Colonic mucosa (tissue), 4 donors: ENCODE measurements around the gene CCDC178. TPM values are rescaled to one million over a fixed set of nuclear protein-coding genes. Genes with fewer than 3 reads are reported as not detected.
"Not testable (repeated sequence)": the region's sequence is repeated elsewhere in the genome, so short reads cannot be mapped to it uniquely, and the experiment has no call there.

Experiments
- DNase-seq: peaks from one replicate; pipeline ENCODE4 v3.0.0-alpha.2; 2020
- H3K27ac ChIP-seq: fragments of 200-600 bp; one replicate; pipeline ENCODE4 v1.8.0; 2021
- H3K27me3 ChIP-seq: fragments of 200-600 bp; one replicate; pipeline ENCODE4 v1.8.0; 2021
- H3K36me3 ChIP-seq: fragments of 200-600 bp; one replicate; pipeline ENCODE4 v1.8.0; 2021
- H3K4me1 ChIP-seq: fragments of 200-600 bp; one replicate; pipeline ENCODE4 v1.8.0; 2021; ENCODE audit warnings: mild to moderate bottlenecking
- H3K4me3 ChIP-seq: fragments of 200-600 bp; one replicate; pipeline ENCODE4 v1.8.0; 2021
- H3K9ac ChIP-seq, 2 donors: one replicate each; pipeline ENCODE4 v1.7.0; 2013; ENCODE audit warnings: control low read depth in 2 of 2, low read depth in 2 of 2, low read length in 2 of 2
- H3K9me3 ChIP-seq: fragments of 200-600 bp; one replicate; pipeline ENCODE4 v1.8.0; 2021
- intact Hi-C: fragments of 100-400 bp; cut with DNase I; formaldehyde crosslinking; loops from one replicate; pipeline ENCODE4 v1.14.1; 2022
- total RNA-seq, 2 donors: library from RNA; stranded (reverse); fragmentation: NEBNext Ultra II Directional in 1 of 2; extraction: Animal tissue kit (Norgen Biotek cat#: 25700) in 1 of 2; gene quantifications; one replicate each; pipeline ENCODE4 v1.2.1, GENCODE V29; 2021
- TF ChIP-seq, protein P1 (sequence below): fragments of 200-600 bp; IDR thresholded peaks from one replicate; pipeline ENCODE4 v1.8.0; 2022; ENCODE audit warnings: antibody characterized with exemption, mild to moderate bottlenecking
- donor health status: healthy.
- donor health status: DM: no; HTN: no; CAD: no.
- donor health status: DM: no; HTN: no; CAD: no.

Gene CCDC178
- total RNA-seq, 2 donors from 2014 or later: not detected

DNA sequence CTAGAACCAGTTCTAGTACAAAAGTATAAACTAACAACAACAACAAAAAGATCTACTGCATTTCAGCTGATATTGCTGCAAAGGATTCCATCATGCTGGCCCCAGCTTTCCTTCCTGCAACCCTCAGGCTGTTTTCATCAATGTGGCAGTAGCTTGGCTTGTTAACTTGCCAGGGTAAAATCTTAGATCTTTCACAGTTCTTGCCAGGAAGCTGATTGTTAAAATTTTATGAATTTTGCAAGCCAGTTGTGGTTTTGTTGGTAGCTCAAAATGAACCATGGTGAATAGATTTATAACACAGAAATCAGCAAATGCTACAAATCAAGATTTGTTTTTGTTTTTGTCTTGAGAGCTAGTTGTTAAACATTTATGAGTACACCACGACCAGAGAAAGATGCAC lies 19.3 kb downstream of the CCDC178 start:
- DNase-seq: no peak
- H3K4me1 ChIP-seq: no peaks in the 10 kb centered on the region
- TF ChIP-seq, protein P1, sequence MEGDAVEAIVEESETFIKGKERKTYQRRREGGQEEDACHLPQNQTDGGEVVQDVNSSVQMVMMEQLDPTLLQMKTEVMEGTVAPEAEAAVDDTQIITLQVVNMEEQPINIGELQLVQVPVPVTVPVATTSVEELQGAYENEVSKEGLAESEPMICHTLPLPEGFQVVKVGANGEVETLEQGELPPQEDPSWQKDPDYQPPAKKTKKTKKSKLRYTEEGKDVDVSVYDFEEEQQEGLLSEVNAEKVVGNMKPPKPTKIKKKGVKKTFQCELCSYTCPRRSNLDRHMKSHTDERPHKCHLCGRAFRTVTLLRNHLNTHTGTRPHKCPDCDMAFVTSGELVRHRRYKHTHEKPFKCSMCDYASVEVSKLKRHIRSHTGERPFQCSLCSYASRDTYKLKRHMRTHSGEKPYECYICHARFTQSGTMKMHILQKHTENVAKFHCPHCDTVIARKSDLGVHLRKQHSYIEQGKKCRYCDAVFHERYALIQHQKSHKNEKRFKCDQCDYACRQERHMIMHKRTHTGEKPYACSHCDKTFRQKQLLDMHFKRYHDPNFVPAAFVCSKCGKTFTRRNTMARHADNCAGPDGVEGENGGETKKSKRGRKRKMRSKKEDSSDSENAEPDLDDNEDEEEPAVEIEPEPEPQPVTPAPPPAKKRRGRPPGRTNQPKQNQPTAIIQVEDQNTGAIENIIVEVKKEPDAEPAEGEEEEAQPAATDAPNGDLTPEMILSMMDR: no peak
- H3K27ac ChIP-seq: no peak overlapping the region
- no peaks in the 10 kb centered on the region for H3K9me3 ChIP-seq
- intact Hi-C loops: no loop called here
- H3K36me3 ChIP-seq: no peaks in the 10 kb centered on the region
- H3K9ac ChIP-seq: no peak overlapping the region
- H3K4me3 ChIP-seq: no peak overlapping the region
- H3K27me3 ChIP-seq: no peaks in the 10 kb centered on the region

DNA sequence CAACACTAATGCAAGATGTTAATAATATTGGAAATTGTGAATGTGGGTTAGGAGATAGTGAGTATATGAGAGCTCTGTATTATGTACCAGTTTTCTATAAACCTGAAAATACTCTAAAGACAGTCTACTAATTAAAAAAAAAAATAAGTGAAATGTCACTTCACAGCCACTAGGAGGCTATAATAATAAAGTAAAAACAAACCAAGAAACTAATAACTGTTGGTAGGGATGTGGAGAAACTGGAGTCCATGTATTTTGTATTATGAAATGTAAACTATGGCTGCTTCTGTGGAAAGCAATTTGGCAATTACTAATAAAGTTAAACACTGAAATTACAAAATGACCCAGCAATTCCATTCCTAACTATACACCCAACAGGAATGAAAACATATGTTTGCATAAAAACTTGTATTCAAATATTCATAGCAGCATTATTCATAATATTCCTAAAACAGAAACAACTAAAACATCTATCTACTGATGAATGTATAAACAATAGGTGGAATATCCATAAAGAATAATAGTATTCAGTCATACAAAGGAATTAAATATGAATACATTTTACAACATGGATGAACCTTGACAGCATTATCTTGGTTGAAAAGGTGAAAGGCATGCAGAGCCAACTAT lies 36.2 kb downstream of the CCDC178 start:
- intact Hi-C loops: no loop called here
- H3K4me1 ChIP-seq: no peaks in the 10 kb centered on the region
- no peaks in the 10 kb centered on the region for H3K27me3 ChIP-seq
- H3K27ac ChIP-seq: no peak overlapping the region
- no peaks in the 10 kb centered on the region for H3K9me3 ChIP-seq
- H3K36me3 ChIP-seq: no peaks in the 10 kb centered on the region
- H3K9ac ChIP-seq: no peak overlapping the region
- DNase-seq: no peak
- TF ChIP-seq, protein P1: peak; percentile 21
- no peak overlapping the region for H3K4me3 ChIP-seq

DNA sequence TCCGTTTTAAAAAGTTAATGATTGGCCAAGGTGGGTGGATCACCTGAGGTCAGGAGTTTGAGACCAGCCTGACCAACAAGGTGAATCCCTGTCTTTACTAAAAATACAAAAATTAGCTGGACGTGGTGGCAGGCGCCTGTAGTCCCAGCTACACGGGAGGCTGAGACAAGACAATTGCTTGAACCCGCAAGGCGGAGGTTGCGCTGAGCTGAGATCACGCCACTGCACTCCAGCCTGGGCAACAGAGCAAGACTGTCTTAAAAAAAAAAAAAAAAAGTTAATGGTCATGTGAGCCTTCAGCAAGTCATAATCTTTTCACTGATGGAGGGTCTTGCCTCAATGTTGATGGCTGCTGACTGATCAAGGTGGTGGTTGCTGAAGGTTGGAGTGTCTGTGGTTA lies 41.6 kb downstream of the CCDC178 start:
- H3K9ac ChIP-seq, H3K4me1 ChIP-seq, intact Hi-C loops, H3K27me3 ChIP-seq, H3K9me3 ChIP-seq, H3K36me3 ChIP-seq, DNase-seq, H3K27ac ChIP-seq, H3K4me3 ChIP-seq: not testable (repeated sequence)

DNA sequence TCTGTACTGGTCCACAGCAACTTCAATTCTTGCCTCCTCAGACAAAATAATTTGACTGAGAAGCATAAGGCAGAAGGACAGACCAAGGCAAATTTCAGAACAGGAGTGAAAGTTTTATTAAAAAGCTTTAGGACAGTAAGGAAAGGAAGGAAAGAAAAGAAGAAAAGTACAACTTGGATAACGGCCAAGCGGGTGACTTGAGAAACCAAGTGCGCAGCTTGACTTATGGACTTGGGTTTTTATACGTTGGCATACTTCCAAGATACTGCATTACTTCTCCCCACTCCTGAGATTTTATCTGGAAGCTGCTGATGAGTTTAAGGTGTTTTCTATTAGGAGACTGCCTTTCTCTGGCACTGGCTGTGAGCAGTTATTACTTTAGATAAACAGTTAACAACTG lies 64.7 kb downstream of the CCDC178 start:
- intact Hi-C loops: no loop called here
- Histone ChIP-seq H3K27me3 (no peaks in the 10 kb centered on the region), H3K4me1 (no peaks in the 10 kb centered on the region), H3K27ac (no peak overlapping the region), H3K4me3 (no peak overlapping the region), H3K36me3 (no peaks in the 10 kb centered on the region), H3K9ac (no peak overlapping the region), H3K9me3 (no peaks in the 10 kb centered on the region)
- TF ChIP-seq, protein P1: no peak
- DNase-seq: no peak

DNA sequence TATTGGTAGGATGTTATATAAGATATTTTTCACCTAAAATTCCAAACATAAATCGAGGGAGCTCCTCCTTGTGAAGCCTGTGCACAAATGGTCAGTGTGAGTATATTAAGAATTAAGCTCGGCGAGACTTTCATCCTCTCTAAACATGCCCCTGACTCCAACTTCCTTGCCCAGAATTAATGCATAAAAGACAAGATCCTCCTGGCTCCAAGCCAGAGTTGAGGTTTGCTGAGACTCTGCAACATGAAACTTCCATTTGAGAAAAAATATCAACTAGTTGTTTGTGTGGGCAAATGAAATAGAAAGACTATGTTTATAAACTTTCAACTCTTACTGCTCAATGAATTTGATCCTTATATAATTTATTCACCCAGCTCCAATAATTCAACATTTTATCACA lies 68.1 kb downstream of the CCDC178 start:
- intact Hi-C loops: no loop called here
- no peaks in the 10 kb centered on the region for H3K4me1 ChIP-seq
- no peaks in the 10 kb centered on the region for H3K36me3 ChIP-seq
- H3K9me3 ChIP-seq: no peaks in the 10 kb centered on the region
- no peaks in the 10 kb centered on the region for H3K27me3 ChIP-seq
- no peak for DNase-seq
- TF ChIP-seq, protein P1: no peak
- no peak overlapping the region for H3K4me3 ChIP-seq
- no peak overlapping the region for H3K27ac ChIP-seq
- no peak overlapping the region for H3K9ac ChIP-seq

DNA sequence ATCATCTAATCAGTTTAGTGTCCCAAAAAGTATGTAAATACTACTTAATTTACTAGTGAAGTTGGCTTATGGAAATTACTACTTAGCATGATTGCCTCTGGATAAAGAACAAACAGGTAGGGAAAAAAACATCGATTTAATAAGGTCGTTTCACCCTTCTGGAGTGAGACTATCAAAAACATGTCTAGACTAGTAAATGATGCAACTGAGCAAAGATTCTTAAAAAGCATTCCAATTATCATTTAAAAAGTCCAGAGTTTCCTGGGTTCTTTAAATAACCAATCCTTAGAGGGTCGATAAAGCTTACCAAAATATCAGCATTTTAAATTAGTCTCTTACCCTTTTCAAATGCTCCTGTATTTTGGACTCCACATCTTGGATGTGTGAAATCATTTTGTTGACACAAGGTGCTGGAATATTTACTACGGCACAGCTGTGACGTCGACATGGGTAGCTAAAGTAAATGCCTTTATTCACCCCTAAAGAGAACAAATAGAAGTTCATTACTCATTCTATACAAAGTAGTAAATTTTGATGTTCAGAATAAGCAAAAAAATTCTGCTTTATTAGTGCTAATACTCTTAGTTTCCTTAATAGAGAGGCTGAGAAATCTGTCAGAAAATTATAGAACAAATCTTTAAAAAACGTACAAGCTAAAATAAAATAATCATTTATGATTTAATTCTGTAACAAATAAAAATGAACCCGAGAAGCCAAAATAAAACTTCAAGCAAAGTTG lies 70.6 kb downstream of the CCDC178 start:
- no peaks in the 10 kb centered on the region for H3K9me3 ChIP-seq
- no peak overlapping the region for H3K9ac ChIP-seq
- no peaks in the 10 kb centered on the region for H3K27me3 ChIP-seq
- intact Hi-C loops: no loop called here
- H3K36me3 ChIP-seq: no peaks in the 10 kb centered on the region
- TF ChIP-seq, protein P1: no peak
- no peaks in the 10 kb centered on the region for H3K4me1 ChIP-seq
- H3K27ac ChIP-seq: no peak overlapping the region
- DNase-seq: no peak
- no peak overlapping the region for H3K4me3 ChIP-seq
